GM19099 (cell line): ENCODE measurements around the gene SERPINA5.

Source experiments
- POLR2A ChIP-seq: IDR thresholded peaks from 3 replicates; pipeline ENCODE4 v1.6.1; 2011; ENCODE audit warnings: low read depth; ENCODE audit not compliant: insufficient read length; ENCODE audit errors: extremely low read depth

Gene SERPINA5

DNA sequence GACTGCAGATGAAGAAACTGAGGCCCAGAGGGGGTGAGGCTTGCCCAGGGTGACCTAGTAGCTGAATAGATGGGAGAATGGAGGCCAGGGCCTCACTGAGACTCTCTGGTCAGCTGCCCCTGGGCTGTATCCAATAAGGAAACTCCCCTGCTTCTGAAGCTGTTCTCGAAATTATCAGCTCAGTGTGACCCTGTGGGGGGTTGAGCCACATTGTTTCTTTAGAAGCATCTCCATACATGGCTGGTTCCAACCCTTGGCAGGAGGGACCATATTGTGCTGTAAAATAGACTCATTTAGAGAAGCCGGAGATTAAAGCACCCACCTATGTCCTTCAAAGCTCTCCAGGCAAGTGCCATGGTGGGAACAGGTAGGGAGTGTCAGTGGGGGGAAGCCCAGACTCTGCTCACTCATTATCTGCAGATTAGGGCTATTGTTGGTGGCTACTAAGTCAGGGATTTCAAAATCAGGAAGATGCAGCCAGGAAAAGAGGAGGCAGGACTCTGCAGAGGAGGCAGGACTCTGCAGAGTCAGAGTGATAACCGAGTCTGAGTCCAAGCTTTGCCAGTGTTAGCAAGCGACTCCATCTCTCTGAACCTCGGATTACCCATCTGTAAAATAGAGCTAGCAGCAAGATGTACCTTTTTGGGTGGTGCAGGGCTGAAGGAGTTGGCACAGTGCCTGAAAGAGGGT is 3.5 kb downstream of the SERPINA5 start:
- no peak for TF ChIP-seq POLR2A

DNA sequence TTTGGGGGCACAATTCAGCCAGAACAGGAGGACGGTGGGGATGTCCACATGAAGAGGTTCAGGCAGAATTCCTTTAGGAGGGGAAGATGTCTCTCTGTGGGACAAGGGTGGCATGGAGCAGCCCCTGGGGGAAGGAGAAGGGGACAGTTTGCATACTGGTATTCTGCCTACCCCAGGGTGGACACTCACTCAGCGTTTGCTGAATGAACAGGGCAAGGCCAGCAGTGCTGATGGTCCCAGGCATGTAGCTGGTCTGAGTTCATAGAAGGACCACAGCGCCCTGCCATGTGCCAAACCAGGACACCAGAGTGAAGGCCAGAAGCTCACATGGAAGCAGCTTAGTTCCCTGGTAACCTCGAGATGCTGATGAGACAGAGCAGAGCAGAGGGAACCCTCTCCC is 5.4 kb downstream of the SERPINA5 start:
- no peak for TF ChIP-seq POLR2A

DNA sequence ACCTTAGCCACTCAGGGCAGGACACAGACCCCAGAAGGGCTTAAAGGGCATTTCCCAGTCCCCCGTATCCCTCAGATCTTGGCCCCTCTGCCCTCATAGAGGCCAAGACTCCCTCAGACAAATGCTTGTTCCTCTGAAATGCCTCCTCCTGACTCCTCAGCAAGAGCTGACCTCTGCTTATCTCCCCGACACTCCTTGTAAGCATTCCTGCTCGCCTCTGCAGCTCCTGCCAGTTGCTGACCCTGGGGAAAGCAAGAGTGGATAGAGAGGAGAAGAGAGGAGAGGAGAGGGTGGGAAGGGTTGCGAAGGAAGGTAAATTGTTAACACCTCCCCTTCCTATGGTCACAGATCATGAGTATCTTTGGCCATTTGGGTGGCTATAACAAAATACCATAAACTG is 7.1 kb downstream of the SERPINA5 start:
- no peak for TF ChIP-seq POLR2A

DNA sequence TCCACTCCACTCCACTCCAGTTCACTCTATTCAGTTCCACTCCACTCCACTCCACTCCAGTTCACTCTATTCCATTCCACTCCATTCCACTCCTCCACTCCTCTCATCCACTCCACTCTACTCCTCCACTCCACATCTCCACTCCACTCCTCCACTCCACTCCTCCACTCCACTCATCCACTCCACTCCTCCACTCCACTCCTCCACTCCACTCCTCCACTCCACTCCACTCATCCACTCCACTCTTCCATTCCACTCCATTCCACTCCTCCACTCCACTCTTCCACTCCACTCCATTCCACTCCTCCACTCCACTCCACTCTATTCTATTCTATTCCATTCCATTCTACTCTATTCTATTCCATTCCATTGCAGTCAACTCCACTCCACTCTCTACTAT is 9.8 kb downstream of the SERPINA5 start:
- TF ChIP-seq POLR2A, result no peak

DNA sequence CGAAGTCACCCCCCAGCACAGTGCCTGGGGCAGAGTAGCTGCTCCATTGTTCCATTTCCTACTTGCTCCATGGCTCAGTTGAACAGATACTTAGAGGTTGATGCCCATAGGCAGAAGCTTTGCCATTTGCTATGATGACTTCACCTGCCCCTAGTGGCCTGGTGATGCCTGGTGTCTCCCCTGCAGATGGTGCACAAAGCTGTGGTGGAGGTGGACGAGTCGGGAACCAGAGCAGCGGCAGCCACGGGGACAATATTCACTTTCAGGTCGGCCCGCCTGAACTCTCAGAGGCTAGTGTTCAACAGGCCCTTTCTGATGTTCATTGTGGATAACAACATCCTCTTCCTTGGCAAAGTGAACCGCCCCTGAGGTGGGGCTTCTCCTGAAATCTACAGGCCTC is 10.6 kb downstream of the SERPINA5 start:
- no peak for TF ChIP-seq POLR2A

DNA sequence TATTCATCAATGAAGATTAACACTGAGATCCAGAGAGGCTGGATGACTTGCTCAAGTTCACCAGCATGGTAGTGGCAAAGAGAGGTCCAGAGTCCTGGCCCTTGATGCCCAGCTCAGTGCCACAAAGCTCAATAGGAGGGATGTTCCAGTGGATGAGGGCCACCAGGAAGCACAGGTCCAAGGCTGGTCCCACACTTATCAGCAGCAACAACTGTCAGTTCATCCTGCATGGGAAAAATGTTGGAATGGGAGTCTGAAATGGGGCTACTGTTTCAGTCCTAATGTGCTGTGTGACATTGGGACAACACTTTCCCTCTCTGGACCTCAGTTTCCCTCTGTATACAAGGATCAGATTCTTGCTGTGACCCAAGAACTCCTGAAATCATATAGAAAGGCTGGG is 11.2 kb downstream of the SERPINA5 start:
- no peak for TF ChIP-seq POLR2A

DNA sequence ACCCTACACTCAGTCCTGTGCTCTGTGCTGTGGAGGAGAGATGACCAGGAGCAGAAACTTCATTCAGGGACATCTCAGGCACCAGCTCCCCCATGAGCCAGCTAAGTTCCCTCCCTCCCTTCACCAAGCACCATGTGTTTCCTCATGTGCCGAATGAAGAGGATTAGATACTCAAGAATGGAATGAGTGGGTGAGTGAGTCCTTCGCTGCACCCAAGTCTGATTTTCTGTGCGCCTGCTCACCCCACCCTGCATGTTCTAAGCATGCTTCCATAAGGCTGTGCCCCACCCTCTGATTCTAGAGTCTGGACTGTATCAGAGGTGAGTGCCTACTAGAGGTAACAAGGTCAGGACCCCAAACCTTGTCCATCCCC is 12.1 kb downstream of the SERPINA5 start:
- TF ChIP-seq POLR2A, result no peak

DNA sequence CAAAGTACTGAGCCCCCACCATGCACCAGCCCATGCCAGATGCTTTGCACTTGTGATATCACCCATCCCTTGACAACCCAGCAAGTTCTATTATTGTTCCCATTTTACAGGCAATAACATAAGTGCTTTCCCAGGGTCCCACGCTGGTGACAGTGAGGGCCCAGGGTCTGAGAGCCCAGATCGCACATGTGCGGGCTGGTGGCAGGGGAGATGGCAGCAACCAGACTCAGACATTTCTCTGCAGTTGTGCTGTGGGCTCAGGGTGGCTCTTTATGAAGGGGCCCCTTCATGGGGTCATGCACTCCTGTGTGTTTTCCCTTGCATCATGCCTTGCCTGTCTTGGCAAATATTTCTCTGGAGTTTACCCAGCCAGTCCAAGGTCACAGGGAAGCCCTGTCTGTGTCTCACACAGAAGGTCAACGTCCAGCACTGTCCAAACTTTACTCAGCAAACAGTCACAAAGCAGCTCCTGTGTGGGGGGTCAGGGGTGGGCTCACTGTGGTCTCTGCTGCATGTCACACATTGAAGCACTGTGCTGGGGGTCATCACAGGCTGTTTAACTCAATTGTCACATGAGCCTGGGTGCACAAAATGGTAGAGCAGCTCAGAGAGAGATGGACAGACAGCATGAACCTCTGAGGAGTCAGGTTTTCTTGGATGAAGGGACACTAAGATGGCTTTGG is 12.7 kb downstream of the SERPINA5 start:
- TF ChIP-seq POLR2A, result no peak

DNA sequence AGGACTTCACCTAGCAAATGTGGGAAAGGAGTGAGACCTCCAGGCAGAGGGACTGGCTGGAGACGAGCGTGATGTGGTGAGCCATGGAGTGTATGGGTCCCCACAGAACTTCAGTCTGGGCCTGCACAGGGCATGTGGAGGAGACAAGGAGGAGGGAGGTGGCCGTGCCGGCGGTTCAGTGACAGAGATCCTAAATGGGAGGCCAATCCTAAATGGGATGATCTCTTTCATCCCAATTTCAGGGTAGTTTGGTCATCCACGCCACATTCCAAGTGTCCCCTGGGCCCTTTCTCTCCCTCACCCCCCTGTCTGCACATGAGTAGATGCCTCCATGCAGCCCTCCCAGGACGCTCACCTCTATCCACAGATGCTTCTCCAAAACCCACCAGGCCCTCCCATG is 13.2 kb downstream of the SERPINA5 start:
- TF ChIP-seq POLR2A, result no peak

DNA sequence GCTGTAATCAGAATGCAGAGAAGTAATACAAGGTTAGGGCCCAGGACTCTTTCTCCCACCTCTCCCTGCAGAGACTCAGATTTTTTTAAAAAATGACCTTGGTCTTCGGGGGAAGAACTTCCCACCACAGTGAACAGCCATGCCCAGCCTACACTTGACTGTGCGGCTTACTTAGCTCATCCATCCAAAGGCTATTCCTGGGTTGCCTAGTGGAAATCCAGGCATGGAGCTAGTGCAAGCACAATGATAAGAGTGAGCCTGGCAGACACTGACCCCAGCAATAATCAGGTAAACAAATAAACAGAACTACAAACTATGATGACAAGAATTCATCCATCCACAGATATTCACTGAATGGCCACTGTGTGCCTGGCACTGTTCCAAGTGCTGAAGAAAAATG is 14.7 kb downstream of the SERPINA5 start:
- TF ChIP-seq POLR2A, result no peak

DNA sequence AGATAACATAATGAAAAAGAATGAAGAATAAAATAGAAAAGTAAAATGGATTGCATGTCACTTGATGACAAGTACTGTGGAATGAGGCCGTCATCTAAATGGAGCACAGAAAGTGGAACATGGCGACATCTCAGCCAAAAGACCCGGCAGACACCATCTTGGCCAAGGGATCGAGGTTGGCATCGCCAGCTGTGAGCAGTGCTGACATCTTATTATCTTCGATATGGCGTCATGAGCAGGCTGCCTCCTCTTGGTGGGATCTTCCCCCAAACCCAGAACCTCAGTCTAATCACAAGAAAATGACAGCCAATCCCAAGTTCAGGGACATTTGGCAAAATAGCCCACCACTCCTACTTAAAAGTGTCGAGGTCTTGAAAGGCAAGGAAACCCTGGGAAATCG is 15.1 kb downstream of the SERPINA5 start:
- no peak for TF ChIP-seq POLR2A

DNA sequence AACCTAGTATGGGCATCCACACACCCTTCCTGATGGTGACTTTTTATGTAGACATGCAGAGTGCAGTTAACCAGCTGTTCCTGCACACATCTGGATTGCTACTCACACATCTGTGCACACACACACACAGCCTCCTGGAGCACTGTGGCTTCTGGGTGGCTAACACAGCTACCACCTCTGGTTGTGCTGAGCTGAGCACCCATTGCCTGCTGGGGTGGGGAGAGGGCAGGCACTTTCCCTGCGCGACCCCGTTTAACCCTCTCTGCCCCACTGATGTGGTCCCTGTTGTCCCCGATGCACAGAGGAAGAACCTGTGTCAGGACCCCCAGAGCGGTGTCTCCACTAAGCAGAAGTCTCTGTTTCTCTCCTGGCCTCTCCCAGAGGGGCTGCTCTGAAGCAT is 16.6 kb downstream of the SERPINA5 start:
- TF ChIP-seq POLR2A, result no peak

DNA sequence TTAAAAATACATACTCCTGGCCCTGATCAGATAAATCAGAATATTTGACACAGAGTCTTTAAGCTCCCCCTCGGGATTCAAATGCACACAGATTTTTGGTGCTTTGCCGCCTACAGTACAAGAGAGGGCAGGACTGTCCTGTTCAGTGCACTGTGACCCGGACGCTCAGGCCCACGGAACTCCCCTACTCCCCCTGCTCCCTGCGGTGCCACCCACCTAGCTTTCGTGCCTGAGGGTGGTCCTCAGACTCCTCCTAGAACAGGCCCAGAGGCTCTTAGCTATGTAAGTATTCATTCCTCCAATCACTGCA is 17.2 kb downstream of the SERPINA5 start:
- TF ChIP-seq POLR2A, result no peak

DNA sequence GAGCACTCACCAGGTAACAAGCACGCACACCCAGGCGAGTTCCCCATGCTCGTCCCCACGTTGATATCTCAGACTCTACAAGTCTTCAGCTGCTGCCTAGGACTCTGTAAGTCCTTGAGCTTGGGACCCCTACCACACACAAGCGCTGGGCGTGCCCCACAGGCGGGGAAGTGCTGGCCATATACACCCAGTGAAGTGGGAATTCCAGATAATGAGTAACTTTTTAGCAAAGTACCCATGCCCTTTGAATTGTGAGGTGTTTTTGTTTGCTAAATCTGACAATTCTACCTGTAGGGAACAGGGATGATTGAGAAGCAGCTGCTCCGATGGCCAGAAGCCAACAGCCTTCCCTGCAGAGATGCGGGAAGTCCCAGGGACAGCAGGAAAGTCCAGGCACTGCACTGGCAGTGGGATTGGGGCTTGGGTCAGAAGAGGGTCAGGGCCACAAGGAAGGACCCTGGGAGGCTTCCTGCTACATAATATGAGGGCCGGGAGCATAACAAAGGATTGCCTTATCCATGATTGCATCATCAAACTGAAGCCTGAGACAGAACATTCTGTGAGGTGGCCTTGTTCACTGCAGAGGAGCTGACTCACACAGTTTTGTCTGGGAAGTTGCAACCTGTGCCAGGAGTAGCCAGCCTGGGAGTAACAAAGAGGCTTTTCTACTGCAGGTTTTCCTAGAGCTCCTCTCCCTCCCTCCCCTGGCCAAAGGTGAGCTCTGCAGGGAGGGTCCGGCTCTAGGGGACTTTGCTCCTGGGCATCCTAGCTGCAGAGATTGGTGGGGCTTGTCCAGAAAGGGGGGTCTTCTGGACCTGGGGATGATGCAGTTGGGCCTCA is 17.8 kb downstream of the SERPINA5 start:
- TF ChIP-seq POLR2A, result no peak

DNA sequence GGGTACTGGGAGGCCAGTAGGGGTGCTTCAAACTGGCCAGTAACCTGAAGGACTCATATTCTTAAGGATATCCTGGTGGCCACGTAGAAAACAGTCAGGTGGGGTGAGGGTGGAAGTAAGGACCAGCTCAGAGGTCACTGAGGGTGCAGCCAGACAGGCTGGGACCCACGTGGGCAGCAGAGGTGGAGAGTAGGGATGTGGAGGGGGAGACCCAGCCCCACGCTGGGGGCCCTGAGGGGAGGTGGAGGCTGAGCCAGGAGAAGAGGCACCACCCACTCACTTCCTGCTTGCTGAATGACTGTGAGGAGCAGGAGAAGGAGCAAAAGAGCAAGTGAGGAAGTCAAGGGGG is 18.4 kb downstream of the SERPINA5 start:
- no peak for TF ChIP-seq POLR2A

DNA sequence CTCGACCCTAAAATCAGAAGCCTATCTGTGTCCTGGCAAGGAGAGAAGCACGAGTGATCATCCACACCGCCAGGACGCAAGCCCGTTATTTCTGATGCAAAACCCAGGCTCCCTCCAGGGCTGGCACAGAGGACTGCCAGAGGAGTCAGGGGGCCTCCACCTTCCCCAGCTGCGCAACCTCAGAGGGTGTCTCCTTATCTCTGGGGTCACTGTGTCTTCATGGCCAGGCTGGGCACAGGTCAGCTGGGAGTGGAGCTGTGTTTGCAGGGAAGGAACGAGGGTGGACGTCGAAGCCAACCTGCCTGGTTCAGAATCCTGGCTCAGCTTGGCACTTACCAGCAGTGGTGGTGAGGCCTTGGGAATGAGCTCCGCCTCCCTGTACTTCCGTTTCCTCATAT is 18.9 kb downstream of the SERPINA5 start:
- no peak for TF ChIP-seq POLR2A
